Ishikawa (cell line): ENCODE results near the gene GAL3ST2.

Experiments used
- CEBPB ChIP-seq: IDR thresholded peaks from 2 replicates; pipeline ENCODE4 v1.6.1; 2012
- CREB1 ChIP-seq: IDR thresholded peaks from 2 replicates; pipeline ENCODE4 v1.6.1; 2012; ENCODE audit warnings: low read depth
- MAX ChIP-seq: IDR thresholded peaks from 2 replicates; pipeline ENCODE4 v1.6.1; 2012
- NFIC ChIP-seq: IDR thresholded peaks from 2 replicates; pipeline ENCODE4 v1.6.1; 2012
- TCF12 ChIP-seq: IDR thresholded peaks from 2 replicates; pipeline ENCODE4 v1.6.1; 2012; ENCODE audit warnings: low read depth
- TEAD4 ChIP-seq: IDR thresholded peaks from 2 replicates; pipeline ENCODE4 v1.6.1; 2012
- ZBTB7A ChIP-seq: IDR thresholded peaks from 2 replicates; pipeline ENCODE4 v1.6.1; 2012; ENCODE audit warnings: low read depth

The GAL3ST2 gene

GRCh38 chr2:241851325-241852115, 74.9 kb downstream of the GAL3ST2 start:
- TF ChIP-seq MAX, result no peak
- TF ChIP-seq TCF12, result no peak

- no peak for TF ChIP-seq NFIC
- no peak for TF ChIP-seq TEAD4
These were observed 75.7 kb downstream of the GAL3ST2 start for GRCh38 chr2:241852116-241852980.

- TF ChIP-seq ZBTB7A (no peak), CREB1 (no peak), CEBPB (no peak), MAX (no peak)
These were observed 76.5 kb downstream of the GAL3ST2 start for GRCh38 chr2:241852981-241853631.
